ENCODE data around the gene TMEM223. TPM values are rescaled to one million over a fixed set of nuclear protein-coding genes. Genes with fewer than 3 reads are reported as not detected.

Gene TMEM223
- total and polyA plus RNA-seq, 9 of the 15 experiments (the other 6 are each of a cell fraction or from before 2014, with no cell fraction given): 5.9 to 34.5 (median 19.6) TPM

- no peak for TF ChIP-seq CLOCK (CRISPR knock-in tag; IDR thresholded peaks at IDR 0.05; ENCODE audit: borderline replicate concordance)
- peak; percentile 97 for TF ChIP-seq SIN3B (IDR thresholded peaks at IDR 0.05; ENCODE audit: low read depth)
- TF ChIP-seq KLF10 (CRISPR knock-in tag; IDR thresholded peaks at IDR 0.05): no peak
- no peak for TF ChIP-seq TCF3 (CRISPR knock-in tag; IDR thresholded peaks at IDR 0.05)
- peak; percentile 65 for TF ChIP-seq NBN (IDR thresholded peaks at IDR 0.05; ENCODE audit: low read depth)
- TF ChIP-seq SMAD4 (CRISPR knock-in tag; conservative IDR thresholded peaks at IDR 0.05): no peak; the same call in 1 of the 2 replicates
- TF ChIP-seq, protein P1, sequence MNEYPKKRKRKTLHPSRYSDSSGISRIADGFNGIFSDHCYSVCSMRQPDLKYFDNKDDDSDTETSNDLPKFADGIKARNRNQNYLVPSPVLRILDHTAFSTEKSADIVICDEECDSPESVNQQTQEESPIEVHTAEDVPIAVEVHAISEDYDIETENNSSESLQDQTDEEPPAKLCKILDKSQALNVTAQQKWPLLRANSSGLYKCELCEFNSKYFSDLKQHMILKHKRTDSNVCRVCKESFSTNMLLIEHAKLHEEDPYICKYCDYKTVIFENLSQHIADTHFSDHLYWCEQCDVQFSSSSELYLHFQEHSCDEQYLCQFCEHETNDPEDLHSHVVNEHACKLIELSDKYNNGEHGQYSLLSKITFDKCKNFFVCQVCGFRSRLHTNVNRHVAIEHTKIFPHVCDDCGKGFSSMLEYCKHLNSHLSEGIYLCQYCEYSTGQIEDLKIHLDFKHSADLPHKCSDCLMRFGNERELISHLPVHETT (CRISPR knock-in tag; conservative IDR thresholded peaks at IDR 0.05 in 1 of 2, IDR thresholded peaks at IDR 0.05 in 1 of 2): no peak; a peak in 1 of 4 replicates
- TF ChIP-seq GABPA (tag; conservative IDR thresholded peaks at IDR 0.05; ENCODE audit: low read depth): peak; percentile 96
- TF ChIP-seq KLF1 (tag; IDR thresholded peaks at IDR 0.05): 0 out of 2 replicates have a peak, but pooled peaks have one; percentile 46
- no peak for TF ChIP-seq SLC30A9 (CRISPR knock-in tag; IDR thresholded peaks at IDR 0.05)
- TF ChIP-seq HDAC3 (IDR thresholded peaks at IDR 0.05; ENCODE audit: borderline replicate concordance, partially characterized antibody): peak; percentile 49
- no peak for TF ChIP-seq PATZ1 (CRISPR knock-in tag; IDR thresholded peaks at IDR 0.05; ENCODE audit: borderline replicate concordance)
- TF ChIP-seq FOXJ3 (CRISPR knock-in tag; IDR thresholded peaks at IDR 0.05): no peak
- TF ChIP-seq ZNF12 (CRISPR knock-in tag; IDR thresholded peaks at IDR 0.05): no peak
- TF ChIP-seq, protein P2, sequence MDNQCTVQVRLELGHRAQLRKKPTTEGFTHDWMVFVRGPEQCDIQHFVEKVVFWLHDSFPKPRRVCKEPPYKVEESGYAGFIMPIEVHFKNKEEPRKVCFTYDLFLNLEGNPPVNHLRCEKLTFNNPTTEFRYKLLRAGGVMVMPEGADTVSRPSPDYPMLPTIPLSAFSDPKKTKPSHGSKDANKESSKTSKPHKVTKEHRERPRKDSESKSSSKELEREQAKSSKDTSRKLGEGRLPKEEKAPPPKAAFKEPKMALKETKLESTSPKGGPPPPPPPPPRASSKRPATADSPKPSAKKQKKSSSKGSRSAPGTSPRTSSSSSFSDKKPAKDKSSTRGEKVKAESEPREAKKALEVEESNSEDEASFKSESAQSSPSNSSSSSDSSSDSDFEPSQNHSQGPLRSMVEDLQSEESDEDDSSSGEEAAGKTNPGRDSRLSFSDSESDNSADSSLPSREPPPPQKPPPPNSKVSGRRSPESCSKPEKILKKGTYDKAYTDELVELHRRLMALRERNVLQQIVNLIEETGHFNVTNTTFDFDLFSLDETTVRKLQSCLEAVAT (IDR thresholded peaks at IDR 0.05): peak in 1 of 2 experiments; percentile 90; a peak in 2 of 4 replicates
- peak; percentile 59 for TF ChIP-seq CXXC5 (CRISPR knock-in tag; IDR thresholded peaks at IDR 0.05)
Observed at GRCh38 chr11:62839050-62839945, 47.5 kb upstream of the TMEM223 start, which contains the start of gene WDR74 (continued).

Measured in K562 (cell line).